ENCODE results near the gene FAM221B.

Gene FAM221B

DNA sequence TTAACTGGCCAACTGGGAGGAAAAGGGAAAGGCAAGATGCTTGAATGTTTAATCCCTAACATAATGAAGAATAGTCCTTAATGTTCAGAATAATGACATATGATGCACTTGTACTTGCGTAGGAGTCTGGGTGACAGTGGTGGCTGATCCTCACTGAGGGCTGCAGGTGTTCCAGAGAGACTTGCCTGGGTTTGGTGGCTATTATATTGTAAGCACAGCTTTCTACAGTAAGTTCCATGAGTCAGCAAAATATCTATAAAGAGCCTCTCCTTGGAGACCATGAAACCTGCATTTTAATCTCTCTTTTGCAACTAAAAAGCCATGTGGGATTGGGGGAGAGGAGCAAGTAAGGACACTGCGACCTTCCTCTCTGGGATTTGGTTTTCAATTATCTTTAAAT lies 39.0 kb downstream of the FAM221B start:
- POLR2A ChIA-PET: interaction anchor here (1.2 kb wide), 1 partner anchor 25 kb away, joined by 8 read pairs; the partner anchor contains the start of gene HINT2
- CTCF ChIA-PET: interaction anchor here (0.6 to 1.4 kb wide), 6 partner anchors 9 to 93 kb away, joined by 3 to 16 read pairs (median 4); partner anchors contain the start of gene SPAG8
- TF ChIP-seq ELF4 (IDR thresholded peaks at IDR 0.05): no peak
- TF ChIP-seq LEF1 (IDR thresholded peaks at IDR 0.05; ENCODE audit: borderline replicate concordance): no peak
- no peak for TF ChIP-seq FOXM1 (IDR thresholded peaks at IDR 0.05; ENCODE audit: borderline replicate concordance)
- no peak for TF ChIP-seq SP1 (IDR thresholded peaks at IDR 0.05)
- TF ChIP-seq TARDBP (IDR thresholded peaks at IDR 0.05): no peak
- TF ChIP-seq CTBP1 (IDR thresholded peaks at IDR 0.05; ENCODE audit: borderline replicate concordance): no peak
- no peak for TF ChIP-seq L3MBTL2 (conservative IDR thresholded peaks at IDR 0.05)
- TF ChIP-seq PKNOX1 (IDR thresholded peaks at IDR 0.05): no peak
- no peak for TF ChIP-seq HDGF (IDR thresholded peaks at IDR 0.05; ENCODE audit: borderline replicate concordance)
- TF ChIP-seq FOXK2 (IDR thresholded peaks at IDR 0.05): no peak
- TF ChIP-seq BHLHE40 (IDR thresholded peaks at IDR 0.05; ENCODE audit: borderline replicate concordance): no peak
- TF ChIP-seq ARNT (IDR thresholded peaks at IDR 0.05): no peak
- no peak for TF ChIP-seq ZNF384 (IDR thresholded peaks at IDR 0.05)
- TF ChIP-seq FOXA1 (IDR thresholded peaks at IDR 0.05): no peak
- no peak for TF ChIP-seq SUZ12 (IDR thresholded peaks at IDR 0.05)
- TF ChIP-seq NFRKB (IDR thresholded peaks at IDR 0.05): no peak

DNA sequence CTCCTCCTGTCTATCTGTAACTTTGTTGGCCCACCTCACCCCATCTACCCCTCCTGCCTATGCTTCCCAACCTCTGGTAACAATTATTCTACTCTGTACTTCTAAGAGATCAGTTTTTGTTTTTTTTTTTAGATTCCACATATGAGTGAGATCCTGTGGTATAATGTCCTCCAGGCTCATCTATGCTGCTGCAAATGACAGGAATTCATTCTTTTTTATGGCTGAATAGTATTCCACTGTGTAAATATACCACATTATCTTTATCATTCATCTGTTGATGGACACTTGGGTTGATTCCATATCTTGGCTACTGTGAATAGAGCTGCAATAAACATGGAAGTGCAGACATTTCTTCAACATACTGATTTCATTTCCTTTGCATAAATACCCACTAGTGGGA lies 45.1 kb downstream of the FAM221B start:
- POLR2A ChIA-PET: no interaction called here
- CTCF ChIA-PET: no interaction called here

More for the DNA sequence above, 39.0 kb downstream of the FAM221B start:
- no peak for DNase-seq (ENCODE audit: extremely low spot score)

GRCh38 chr9:35781066-35781465 lies 47.5 kb downstream of the FAM221B start:
- DNase-seq (ENCODE audit: extremely low spot score): no peak
- TF ChIP-seq CTBP1 (IDR thresholded peaks at IDR 0.05; ENCODE audit: borderline replicate concordance): no peak
- no peak for TF ChIP-seq HDGF (IDR thresholded peaks at IDR 0.05; ENCODE audit: borderline replicate concordance)
- TF ChIP-seq FOXK2 (IDR thresholded peaks at IDR 0.05): no peak
- TF ChIP-seq TARDBP (IDR thresholded peaks at IDR 0.05): no peak
- no peak for TF ChIP-seq ZNF384 (IDR thresholded peaks at IDR 0.05)
- TF ChIP-seq L3MBTL2 (conservative IDR thresholded peaks at IDR 0.05): no peak
- TF ChIP-seq FOXM1 (IDR thresholded peaks at IDR 0.05; ENCODE audit: borderline replicate concordance): no peak
- no peak for TF ChIP-seq ARNT (IDR thresholded peaks at IDR 0.05)
- no peak for TF ChIP-seq LEF1 (IDR thresholded peaks at IDR 0.05; ENCODE audit: borderline replicate concordance)
- ChIA-PET CTCF (interaction anchor here (1.1 kb wide), 1 partner anchor 9 kb away, joined by 3 read pairs; no protein-coding TSS in a partner anchor), POLR2A (no interaction called here)

More for the DNA sequence above, 45.1 kb downstream of the FAM221B start:
- DNase-seq (ENCODE audit: extremely low spot score): no peak
- no peak for TF ChIP-seq CTBP1 (IDR thresholded peaks at IDR 0.05; ENCODE audit: borderline replicate concordance)
- no peak for TF ChIP-seq ZNF384 (IDR thresholded peaks at IDR 0.05)
- no peak for TF ChIP-seq PKNOX1 (IDR thresholded peaks at IDR 0.05)
- TF ChIP-seq ARNT (IDR thresholded peaks at IDR 0.05): no peak
- no peak for TF ChIP-seq HDGF (IDR thresholded peaks at IDR 0.05; ENCODE audit: borderline replicate concordance)
- no peak for TF ChIP-seq TARDBP (IDR thresholded peaks at IDR 0.05)
- TF ChIP-seq SP1 (IDR thresholded peaks at IDR 0.05): no peak
- no peak for TF ChIP-seq FOXK2 (IDR thresholded peaks at IDR 0.05)
- no peak for TF ChIP-seq FOXA1 (IDR thresholded peaks at IDR 0.05)
- no peak for TF ChIP-seq LEF1 (IDR thresholded peaks at IDR 0.05; ENCODE audit: borderline replicate concordance)
- no peak for TF ChIP-seq NFRKB (IDR thresholded peaks at IDR 0.05)
- TF ChIP-seq SUZ12 (IDR thresholded peaks at IDR 0.05): no peak
- TF ChIP-seq FOXM1 (IDR thresholded peaks at IDR 0.05; ENCODE audit: borderline replicate concordance): no peak
- no peak for TF ChIP-seq L3MBTL2 (conservative IDR thresholded peaks at IDR 0.05)
- no peak for TF ChIP-seq BHLHE40 (IDR thresholded peaks at IDR 0.05; ENCODE audit: borderline replicate concordance)

GRCh38 chr9:35778496-35778895 lies 50.0 kb downstream of the FAM221B start:
- ChIA-PET POLR2A (no interaction called here), CTCF (no interaction called here)
- no peak for TF ChIP-seq BHLHE40 (IDR thresholded peaks at IDR 0.05; ENCODE audit: borderline replicate concordance)
- no peak for TF ChIP-seq FOXM1 (IDR thresholded peaks at IDR 0.05; ENCODE audit: borderline replicate concordance)
- no peak for TF ChIP-seq SP1 (IDR thresholded peaks at IDR 0.05)
- TF ChIP-seq FOXA1 (IDR thresholded peaks at IDR 0.05): no peak
- TF ChIP-seq PKNOX1 (IDR thresholded peaks at IDR 0.05): no peak
- DNase-seq (ENCODE audit: extremely low spot score): no peak

- DNase-seq (ENCODE audit: extremely low spot score): no peak
- TF ChIP-seq PKNOX1 (IDR thresholded peaks at IDR 0.05): no peak
- no peak for TF ChIP-seq SUZ12 (IDR thresholded peaks at IDR 0.05)
- no peak for TF ChIP-seq NFRKB (IDR thresholded peaks at IDR 0.05)
- no peak for TF ChIP-seq FOXK2 (IDR thresholded peaks at IDR 0.05)
- TF ChIP-seq ELF4 (IDR thresholded peaks at IDR 0.05): no peak
- TF ChIP-seq TARDBP (IDR thresholded peaks at IDR 0.05): no peak
- TF ChIP-seq CTBP1 (IDR thresholded peaks at IDR 0.05; ENCODE audit: borderline replicate concordance): no peak
- TF ChIP-seq L3MBTL2 (conservative IDR thresholded peaks at IDR 0.05): no peak
- TF ChIP-seq BHLHE40 (IDR thresholded peaks at IDR 0.05; ENCODE audit: borderline replicate concordance): no peak
- no peak for TF ChIP-seq LEF1 (IDR thresholded peaks at IDR 0.05; ENCODE audit: borderline replicate concordance)
- TF ChIP-seq FOXM1 (IDR thresholded peaks at IDR 0.05; ENCODE audit: borderline replicate concordance): no peak
- no peak for TF ChIP-seq SP1 (IDR thresholded peaks at IDR 0.05)
- no peak for TF ChIP-seq HDGF (IDR thresholded peaks at IDR 0.05; ENCODE audit: borderline replicate concordance)
- TF ChIP-seq ZNF384 (IDR thresholded peaks at IDR 0.05): no peak
- no peak for TF ChIP-seq FOXA1 (IDR thresholded peaks at IDR 0.05)
- no peak for TF ChIP-seq ARNT (IDR thresholded peaks at IDR 0.05)
- POLR2A ChIA-PET: interaction anchor here (0.9 to 1.3 kb wide), 2 partner anchors 27 to 29 kb away, joined by 3 read pairs; partner anchors contain the start of genes GBA2 and RGP1
- CTCF ChIA-PET: interaction anchor here (1.0 to 1.9 kb wide), 3 partner anchors 14 to 170 kb away, joined by 4 to 6 read pairs (median 5); no protein-coding TSS in a partner anchor
Measured at GRCh38 chr9:35776018-35776417, 52.5 kb downstream of the FAM221B start.

Measured in HEK293T (cell line).